K562 (cell line): Measurements from ENCODE around the gene AIRE. TPM values are rescaled to one million over a fixed set of nuclear protein-coding genes. Genes with fewer than 3 reads are reported as not detected.

Source experiments
- ARID4B ChIP-seq: sonication (generic); formaldehyde crosslinking; IDR thresholded peaks from 2 replicates; pipeline ENCODE4 v1.8.0; 2022; ENCODE audit warnings: mild to moderate bottlenecking, missing genetic modification reagents
- CAMTA2 ChIP-seq: fragments of 250-450 bp; sonication (Bioruptor Pico); conservative IDR thresholded peaks from 2 replicates; pipeline ENCODE4 v1.5.1; 2022
- CCNT2 ChIP-seq: IDR thresholded peaks from 2 replicates; pipeline ENCODE4 v1.6.1; 2011; ENCODE audit warnings: borderline replicate concordance, low read depth, mild to moderate bottlenecking, moderate library complexity, mixed read lengths, low read length; ENCODE audit not compliant: insufficient read length; ENCODE audit errors: extremely low read depth
- DPF2 ChIP-seq: fragments of 450-650 bp; IDR thresholded peaks from 2 replicates; pipeline ENCODE4 v1.6.1; 2016
- E2F3 ChIP-seq: fragments of 250-450 bp; sonication (Bioruptor Pico); IDR thresholded peaks from 2 replicates; pipeline ENCODE4 v1.4.0; 2020; ENCODE audit warnings: mild to moderate bottlenecking
- E2F5 ChIP-seq: sonication (generic); formaldehyde crosslinking; IDR thresholded peaks from 2 replicates; pipeline ENCODE4 v1.8.0; 2022; ENCODE audit warnings: mild to moderate bottlenecking, missing genetic modification reagents
- ERF ChIP-seq: fragments of 450-650 bp; formaldehyde crosslinking; IDR thresholded peaks from 2 replicates; pipeline ENCODE4 v1.4.0; 2020; ENCODE audit warnings: mild to moderate bottlenecking, mixed read lengths
- HDAC1 ChIP-seq, 2 experiments: fragments of 450-650 bp; IDR thresholded peaks; 2 replicates each; pipeline ENCODE4 v1.6.1; 2016 to 2017; ENCODE audit warnings: inconsistent platforms in 1 of 2, mild to moderate bottlenecking in 1 of 2, moderate library complexity in 1 of 2
- MNT ChIP-seq, 2 experiments: fragments of 450-650 bp; conservative IDR thresholded peaks; 2 replicates each; pipeline ENCODE4 v1.6.1; 2017; ENCODE audit warnings: mild to moderate bottlenecking in 2 of 2, moderate library complexity in 2 of 2
- NRF1 ChIP-seq, 2 experiments: fragments of 450-650 bp; IDR thresholded peaks in 1 of 2; conservative IDR thresholded peaks in 1 of 2; 2 replicates each; pipeline ENCODE4 v1.6.1; 2014; ENCODE audit warnings: mild to moderate bottlenecking in 2 of 2
- POLR2G ChIP-seq: fragments of 200-400 bp; formaldehyde crosslinking; IDR thresholded peaks from 2 replicates; pipeline ENCODE4 v1.6.1; 2017; ENCODE audit warnings: low read depth, mild to moderate bottlenecking, antibody characterized with exemption, low read length, moderate library complexity
- SAFB ChIP-seq: fragments of 200-400 bp; formaldehyde crosslinking; IDR thresholded peaks from 2 replicates; pipeline ENCODE4 v1.6.1; 2017; ENCODE audit warnings: low read depth, low read length, borderline replicate concordance
- SAP30 ChIP-seq: fragments of 200-600 bp; sonication (generic); IDR thresholded peaks from 2 replicates; pipeline ENCODE4 v1.6.1; 2012; ENCODE audit warnings: borderline replicate concordance, low read depth, mild to moderate bottlenecking, moderate library complexity, low read length, control low read depth, inconsistent platforms; ENCODE audit not compliant: insufficient read depth, poor library complexity, severe bottlenecking
- STAG1 ChIP-seq: sonication (generic); formaldehyde crosslinking; IDR thresholded peaks from 2 replicates; pipeline ENCODE4 v1.5.0; 2020; ENCODE audit warnings: missing genetic modification reagents, borderline replicate concordance
- TFAP4 ChIP-seq: sonication (generic); formaldehyde crosslinking; IDR thresholded peaks from 2 replicates; pipeline ENCODE4 v1.8.0; 2022; ENCODE audit warnings: missing genetic modification reagents, mild to moderate bottlenecking, moderate library complexity, borderline replicate concordance
- TRIM24 ChIP-seq, 2 experiments: fragments of 450-650 bp; IDR thresholded peaks; 2 replicates each; pipeline ENCODE4 v1.6.1; 2016
- XRCC3 ChIP-seq: fragments of 450-650 bp; IDR thresholded peaks from 2 replicates; pipeline ENCODE4 v1.6.1; 2017; ENCODE audit warnings: mild to moderate bottlenecking, moderate library complexity
- ZNF76 ChIP-seq: fragments of 250-450 bp; sonication (Bioruptor Pico); IDR thresholded peaks from 2 replicates; pipeline ENCODE4 v1.4.0; 2020; ENCODE audit warnings: mild to moderate bottlenecking, moderate library complexity, borderline replicate concordance
- polyA plus RNA-seq, 8 experiments: library from polyadenylated mRNA; depleted of rRNA in 4 of 8; stranded (reverse) in 5 of 8; unstranded in 3 of 8; fragments of >200 nt; fragmentation: Nextera tagmentation in 2 of 8; fragmentation: Illumina TruSeq in 1 of 8; extraction: Ambion mirVana in 2 of 8; extraction: Trizol in 1 of 8; gene quantifications; 2 replicates each; pipeline versions ENCODE4 v1.2.1 to v1.2.3, GENCODE V29; 2011 to 2014; ENCODE audit warnings: inconsistent platforms in 1 of 8, missing spikeins in 1 of 8
- total RNA-seq, 7 experiments: library from RNA; depleted of rRNA in 6 of 7; stranded (reverse); fragments of >200 nt in 6 of 7; fragmentation: Illumina TruSeq in 2 of 7; extraction: Trizol in 2 of 7; gene quantifications; 2 replicates each; pipeline versions ENCODE4 v1.2.1 to v1.2.3, GENCODE V29; 2011 to 2021; ENCODE audit warnings: low replicate concordance in 1 of 7

The AIRE gene
- total and polyA plus RNA-seq, 9 of the 15 experiments (the other 6 are each of a cell fraction or from before 2014, with no cell fraction given): 0.01 TPM; not detected in 8

- TF ChIP-seq E2F5 (CRISPR knock-in tag) (0 out of 2 replicates have a peak, but pooled peaks have one; percentile 32), HDAC1 (IDR thresholded peaks at IDR 0.05) (peak in 1 of 2 experiments; percentile 89; a peak in 2 of 4 replicates), ERF (CRISPR knock-in tag) (peak; percentile 80), SAFB (peak; percentile 31; the same call in 1 of the 2 replicates), ARID4B (peak; percentile 17; the same call in 1 of the 2 replicates), NRF1 (conservative IDR thresholded peaks at IDR 0.05 in 1 of 2, IDR thresholded peaks at IDR 0.05 in 1 of 2) (peak; percentile 20 to 56; a peak in 2 of 4 replicates), SAP30 (peak; percentile 76), CAMTA2 (CRISPR knock-in tag) (0 out of 2 replicates have a peak, but pooled peaks have one; percentile 25), DPF2 (0 out of 2 replicates have a peak, but pooled peaks have one; percentile 6), STAG1 (CRISPR knock-in tag) (peak; percentile 30; the same call in 1 of the 2 replicates), MNT (conservative IDR thresholded peaks at IDR 0.05) (peak in 1 of 2 experiments; percentile 61; a peak in 2 of 4 replicates), ZNF76 (peak; percentile 74; the same call in 1 of the 2 replicates), XRCC3 (no peak), TRIM24 (IDR thresholded peaks at IDR 0.05) (peak in 1 of 2 experiments; percentile 60; a peak in 2 of 4 replicates), E2F3 (CRISPR knock-in tag) (peak; percentile 75; the same call in 1 of the 2 replicates), CCNT2 (peak; percentile 61), POLR2G (peak; percentile 72), TFAP4 (CRISPR knock-in tag) (peak; percentile 40; the same call in 1 of the 2 replicates)
Observed at GRCh38 chr21:44299458-44300261, 14.0 kb downstream of the AIRE start, which contains the start of gene PFKL (continued).
